Upper lobe of right lung (tissue), 1 donor: Measurements from ENCODE around the gene AP4E1. TPM values are rescaled to one million over a fixed set of nuclear protein-coding genes. Genes with fewer than 3 reads are reported as not detected.

Experiments
- ATAC-seq: fragments of 200-7000 bp; cut with Tn5 transposase; one replicate; pipeline ENCODE4 v1.9.1; 2020; ENCODE audit warnings: mild to moderate bottlenecking, moderate library complexity
- DNase-seq: peaks from one replicate; pipeline ENCODE4 v3.0.0-alpha.2; 2020
- H3K27ac ChIP-seq: fragments of 200-600 bp; one replicate; pipeline ENCODE4 v1.8.0; 2022
- H3K27me3 ChIP-seq: fragments of 200-600 bp; one replicate; pipeline ENCODE4 v1.8.0; 2022; ENCODE audit warnings: mild to moderate bottlenecking
- H3K36me3 ChIP-seq: fragments of 200-600 bp; one replicate; pipeline ENCODE4 v1.8.0; 2022
- H3K4me1 ChIP-seq: fragments of 200-600 bp; one replicate; pipeline ENCODE4 v1.8.0; 2022
- H3K4me3 ChIP-seq: fragments of 200-600 bp; one replicate; pipeline ENCODE4 v1.8.0; 2022; ENCODE audit warnings: mild to moderate bottlenecking
- H3K9me3 ChIP-seq: fragments of 200-600 bp; one replicate; pipeline ENCODE4 v1.8.0; 2022
- CTCF ChIP-seq: fragments of 200-600 bp; IDR thresholded peaks from one replicate; pipeline ENCODE4 v1.8.0; 2022; ENCODE audit warnings: antibody characterized with exemption
- intact Hi-C: fragments of 100-400 bp; cut with DNase I; formaldehyde crosslinking; loops from one replicate; pipeline ENCODE4 v1.11.0; 2022
- total RNA-seq: library from RNA; stranded (reverse); fragmentation: NEBNext Ultra II Directional; extraction: Animal tissue kit (Norgen Biotek cat#: 25700); gene quantifications from one replicate; pipeline ENCODE4 v1.2.1, GENCODE V29; 2021
- donor health status: DM: no; HTN: yes; CAD: no; lungs with severe emphysema.

Gene AP4E1
- total RNA-seq, 1 donor from 2014 or later = 10.8 TPM

GRCh38 chr15:50925281-50925680, 16.8 kb downstream of the AP4E1 start:
- Histone ChIP-seq H3K9me3 (no peaks in the 10 kb centered on the region), H3K4me3 (no peak overlapping the region), H3K27me3 (no peaks in the 10 kb centered on the region), H3K36me3 (peaks cover 74% of the 10 kb centered on the region), H3K27ac (no peak overlapping the region), H3K4me1 (no peaks in the 10 kb centered on the region)
- no peak for ATAC-seq
- no peak for DNase-seq
- no peak for TF ChIP-seq CTCF
- intact Hi-C loops = no loop called here

GRCh38 chr15:50929062-50929461, 20.6 kb downstream of the AP4E1 start:
- no peak for TF ChIP-seq CTCF
- intact Hi-C loops = no loop called here
- ATAC-seq (no peak), DNase-seq (no peak)
- Histone ChIP-seq H3K36me3 (peaks cover 77% of the 10 kb centered on the region), H3K9me3 (no peaks in the 10 kb centered on the region), H3K4me3 (no peak overlapping the region), H3K4me1 (no peaks in the 10 kb centered on the region), H3K27me3 (no peaks in the 10 kb centered on the region), H3K27ac (no peak overlapping the region)

- Histone ChIP-seq H3K4me3 (no peak overlapping the region), H3K4me1 (no peaks in the 10 kb centered on the region), H3K27ac (no peak overlapping the region), H3K27me3 (no peaks in the 10 kb centered on the region), H3K36me3 (peaks cover 76% of the 10 kb centered on the region), H3K9me3 (no peaks in the 10 kb centered on the region)
- DNase-seq = no peak
- ATAC-seq = no peak
- intact Hi-C loops = no loop called here
- TF ChIP-seq CTCF = no peak
Observed at GRCh38 chr15:50930792-50931191, 22.3 kb downstream of the AP4E1 start.

- ATAC-seq (no peak), DNase-seq (no peak)
- H3K36me3 ChIP-seq = peaks cover 59% of the 10 kb centered on the region
- no peaks in the 10 kb centered on the region for H3K4me1 ChIP-seq
- H3K4me3 ChIP-seq = no peak overlapping the region
- intact Hi-C loops = no loop called here
- no peak for TF ChIP-seq CTCF
- H3K27ac ChIP-seq = no peak overlapping the region
- H3K27me3 ChIP-seq = no peaks in the 10 kb centered on the region
- H3K9me3 ChIP-seq = no peaks in the 10 kb centered on the region
Observed at GRCh38 chr15:50933341-50933740, 24.9 kb downstream of the AP4E1 start.

- peaks cover 39% of the 10 kb centered on the region for H3K36me3 ChIP-seq
- no peak for DNase-seq
- H3K4me3 ChIP-seq = no peak overlapping the region
- no peak for ATAC-seq
- H3K27ac ChIP-seq = no peak overlapping the region
- H3K27me3 ChIP-seq = no peaks in the 10 kb centered on the region
- TF ChIP-seq CTCF = no peak
- intact Hi-C loops = no loop called here
- no peaks in the 10 kb centered on the region for H3K9me3 ChIP-seq
- no peaks in the 10 kb centered on the region for H3K4me1 ChIP-seq
Observed at GRCh38 chr15:50938525-50938924, 30.0 kb downstream of the AP4E1 start.

- Histone ChIP-seq H3K36me3 (peaks cover 48% of the 10 kb centered on the region), H3K4me1 (no peaks in the 10 kb centered on the region), H3K9me3 (no peaks in the 10 kb centered on the region), H3K27me3 (no peaks in the 10 kb centered on the region), H3K27ac (no peak overlapping the region), H3K4me3 (no peak overlapping the region)
- no peak for ATAC-seq
- intact Hi-C loops = no loop called here
- TF ChIP-seq CTCF = no peak
- no peak for DNase-seq
Observed at GRCh38 chr15:50939911-50940310, 31.4 kb downstream of the AP4E1 start.
